Measurements from ENCODE around the gene CCDC154. TPM values are rescaled to one million over a fixed set of nuclear protein-coding genes. Genes with fewer than 3 reads are reported as not detected.

Gene CCDC154
- total RNA-seq, 2 donors from 2014 or later: 0.63 to 0.81 TPM

GRCh38 chr16:1491327-1491726, 47.0 kb upstream of the CCDC154 start:
- Histone ChIP-seq H3K27ac (no peak overlapping the region), H3K4me3 (no peak overlapping the region), H3K9me3 (no peaks in the 10 kb centered on the region), H3K36me3 (peaks cover 7% of the 10 kb centered on the region), H3K27me3 (replicated peaks; ENCODE audit: insufficient read depth) (no peaks in the 10 kb centered on the region), H3K4me1 (ENCODE audit: control insufficient read depth in 1 of 2, low read depth in 2 of 2) (peaks cover 11 to 22% of the 10 kb centered on the region in 2 donors)
- ATAC-seq (ENCODE audit: insufficient number of reproducible peaks, low FRiP score, low read depth): no peak
- DNase-seq (ENCODE audit: low spot score): no peak
- TF ChIP-seq, protein P1, sequence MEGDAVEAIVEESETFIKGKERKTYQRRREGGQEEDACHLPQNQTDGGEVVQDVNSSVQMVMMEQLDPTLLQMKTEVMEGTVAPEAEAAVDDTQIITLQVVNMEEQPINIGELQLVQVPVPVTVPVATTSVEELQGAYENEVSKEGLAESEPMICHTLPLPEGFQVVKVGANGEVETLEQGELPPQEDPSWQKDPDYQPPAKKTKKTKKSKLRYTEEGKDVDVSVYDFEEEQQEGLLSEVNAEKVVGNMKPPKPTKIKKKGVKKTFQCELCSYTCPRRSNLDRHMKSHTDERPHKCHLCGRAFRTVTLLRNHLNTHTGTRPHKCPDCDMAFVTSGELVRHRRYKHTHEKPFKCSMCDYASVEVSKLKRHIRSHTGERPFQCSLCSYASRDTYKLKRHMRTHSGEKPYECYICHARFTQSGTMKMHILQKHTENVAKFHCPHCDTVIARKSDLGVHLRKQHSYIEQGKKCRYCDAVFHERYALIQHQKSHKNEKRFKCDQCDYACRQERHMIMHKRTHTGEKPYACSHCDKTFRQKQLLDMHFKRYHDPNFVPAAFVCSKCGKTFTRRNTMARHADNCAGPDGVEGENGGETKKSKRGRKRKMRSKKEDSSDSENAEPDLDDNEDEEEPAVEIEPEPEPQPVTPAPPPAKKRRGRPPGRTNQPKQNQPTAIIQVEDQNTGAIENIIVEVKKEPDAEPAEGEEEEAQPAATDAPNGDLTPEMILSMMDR (IDR thresholded peaks at IDR 0.05): no peak

DNA sequence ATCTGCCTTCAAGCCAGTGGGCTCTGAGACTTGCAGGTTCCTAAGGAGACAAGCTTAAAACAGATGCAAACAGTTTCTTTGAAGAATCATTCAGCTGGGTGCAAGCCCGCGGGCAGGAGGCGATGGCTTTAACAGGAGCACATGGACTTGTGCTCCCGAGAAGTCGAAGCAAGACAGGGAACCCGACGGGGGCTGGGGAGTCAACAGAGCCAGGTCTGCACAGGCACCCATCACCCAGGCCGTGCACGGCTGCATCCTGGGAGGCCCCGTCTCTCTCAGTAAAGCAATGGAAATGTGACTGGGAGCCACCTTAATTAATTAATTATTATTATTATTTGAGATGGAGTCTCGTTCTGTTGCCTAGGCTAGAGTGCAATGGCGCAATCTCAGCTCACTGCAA, 44.7 kb upstream of the CCDC154 start:
- H3K27ac ChIP-seq: no peak overlapping the region
- no peaks in the 10 kb centered on the region for H3K27me3 ChIP-seq (replicated peaks; ENCODE audit: insufficient read depth)
- no peaks in the 10 kb centered on the region for H3K36me3 ChIP-seq
- no peaks in the 10 kb centered on the region for H3K9me3 ChIP-seq
- no peak for DNase-seq (ENCODE audit: low spot score)
- TF ChIP-seq, protein P1 (IDR thresholded peaks at IDR 0.05): no peak
- no peak overlapping the region for H3K4me3 ChIP-seq
- peaks cover 5 to 10% of the 10 kb centered on the region in 2 donors for H3K4me1 ChIP-seq (ENCODE audit: control insufficient read depth in 1 of 2, low read depth in 2 of 2)
- no peak for ATAC-seq (ENCODE audit: insufficient number of reproducible peaks, low FRiP score, low read depth)

- DNase-seq (ENCODE audit: low spot score) (no peak), ATAC-seq (ENCODE audit: insufficient number of reproducible peaks, low FRiP score, low read depth) (no peak)
- Histone ChIP-seq H3K36me3 (no peaks in the 10 kb centered on the region), H3K4me1 (ENCODE audit: control insufficient read depth in 1 of 2, low read depth in 2 of 2) (peaks cover 5 to 7% of the 10 kb centered on the region in 2 donors), H3K4me3 (no peak within 1 kb of the TSS), H3K27ac (no peak within 1 kb of the TSS), H3K27me3 (replicated peaks; ENCODE audit: insufficient read depth) (no peaks in the 10 kb centered on the region), H3K9me3 (no peaks in the 10 kb centered on the region)
- TF ChIP-seq, protein P1 (IDR thresholded peaks at IDR 0.05): no peak
Observed at GRCh38 chr16:1488619-1489018, 44.3 kb upstream of the CCDC154 start, which contains the start of gene PTX4. PTX4 (minus strand) TSS chr16:1488944; CDS start chr16:1488909, 35 bp downstream.

DNA sequence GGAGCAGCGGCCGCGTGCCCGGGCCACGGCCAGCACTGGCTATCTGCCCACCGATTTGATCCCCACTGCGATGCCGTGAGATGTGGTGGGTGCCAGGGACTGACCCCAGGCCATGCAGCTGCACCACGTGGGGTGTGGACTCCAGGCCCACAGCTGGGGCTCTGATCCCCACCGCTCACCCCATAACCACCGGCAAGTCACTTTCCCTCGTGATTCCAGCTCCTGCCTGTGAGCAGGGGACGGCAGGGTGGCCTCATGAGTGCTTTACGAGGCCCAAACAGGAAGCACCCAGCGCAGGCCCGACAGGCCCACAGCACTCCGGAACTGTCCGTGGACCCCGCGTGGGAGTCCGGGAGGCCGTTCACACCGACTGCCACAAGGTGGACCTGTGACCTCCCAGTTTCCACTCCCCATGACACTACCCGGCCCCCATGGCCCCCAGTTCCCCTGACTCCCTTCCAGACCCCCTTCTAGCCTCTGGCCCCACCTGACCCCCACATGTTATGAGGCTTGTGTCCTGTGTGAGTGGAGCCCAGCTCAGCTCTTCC, 43.8 kb upstream of the CCDC154 start:
- H3K27ac ChIP-seq: no peak overlapping the region
- H3K9me3 ChIP-seq: no peaks in the 10 kb centered on the region
- no peak overlapping the region for H3K4me3 ChIP-seq
- no peak for ATAC-seq (ENCODE audit: insufficient number of reproducible peaks, low FRiP score, low read depth)
- no peak for DNase-seq (ENCODE audit: low spot score)
- no peaks in the 10 kb centered on the region for H3K36me3 ChIP-seq
- H3K27me3 ChIP-seq (replicated peaks; ENCODE audit: insufficient read depth): no peaks in the 10 kb centered on the region
- TF ChIP-seq, protein P1 (IDR thresholded peaks at IDR 0.05): no peak
- H3K4me1 ChIP-seq (ENCODE audit: control insufficient read depth in 1 of 2, low read depth in 2 of 2): peaks cover 5 to 7% of the 10 kb centered on the region in 2 donors

DNA sequence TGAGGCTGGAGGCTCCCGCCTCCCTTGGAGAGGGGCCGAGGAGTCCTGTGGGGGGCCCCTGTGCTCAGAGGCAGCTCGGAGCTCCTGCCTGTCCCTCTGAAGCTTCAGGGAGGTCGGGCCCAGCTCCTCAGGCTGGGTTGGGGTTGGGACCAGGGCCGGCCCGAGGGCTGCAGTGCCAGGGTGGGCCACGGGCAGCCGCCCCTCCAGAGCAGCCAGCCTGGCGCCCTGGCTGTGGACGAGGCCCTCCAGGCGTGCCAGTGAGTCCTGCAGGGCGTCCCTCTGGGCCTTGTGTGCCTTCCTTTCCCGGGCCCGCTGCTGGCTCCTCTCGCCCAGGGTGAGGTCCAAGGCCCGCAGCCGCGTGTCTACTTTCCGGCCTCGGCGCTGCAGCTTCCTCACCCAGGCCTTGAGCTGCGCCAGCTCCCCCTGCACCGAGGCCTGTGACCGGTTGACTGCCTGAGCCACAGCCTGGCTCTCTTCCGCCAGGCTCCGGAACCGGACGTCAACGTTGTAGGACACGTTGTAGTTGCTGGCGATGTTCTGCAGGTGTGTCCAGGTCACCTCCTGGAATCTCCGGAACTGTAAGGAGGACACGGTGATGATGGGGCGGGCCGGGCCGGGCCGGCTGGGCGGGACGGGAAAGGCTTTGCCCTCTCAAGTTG, 43.2 kb upstream of the CCDC154 start:
- Histone ChIP-seq H3K4me3 (no peak overlapping the region), H3K9me3 (no peaks in the 10 kb centered on the region), H3K27ac (no peak overlapping the region), H3K36me3 (no peaks in the 10 kb centered on the region), H3K27me3 (replicated peaks; ENCODE audit: insufficient read depth) (no peaks in the 10 kb centered on the region), H3K4me1 (ENCODE audit: control insufficient read depth in 1 of 2, low read depth in 2 of 2) (peaks cover under 1 to 2% of the 10 kb centered on the region in 2 donors)
- DNase-seq (ENCODE audit: low spot score) (no peak), ATAC-seq (ENCODE audit: insufficient number of reproducible peaks, low FRiP score, low read depth) (no peak)
- TF ChIP-seq, protein P1 (IDR thresholded peaks at IDR 0.05): no peak

All from thoracic aorta (tissue), 2 donors.